ENCODE results near the gene UBE2D1. TPM values are rescaled to one million over a fixed set of nuclear protein-coding genes. Genes with fewer than 3 reads are reported as not detected.

Gene UBE2D1
- 26.6 and 28.7 TPM in 2 replicates for total RNA-seq
- polyA plus RNA-seq, result 19.2 and 22.1 TPM in 2 replicates

DNA sequence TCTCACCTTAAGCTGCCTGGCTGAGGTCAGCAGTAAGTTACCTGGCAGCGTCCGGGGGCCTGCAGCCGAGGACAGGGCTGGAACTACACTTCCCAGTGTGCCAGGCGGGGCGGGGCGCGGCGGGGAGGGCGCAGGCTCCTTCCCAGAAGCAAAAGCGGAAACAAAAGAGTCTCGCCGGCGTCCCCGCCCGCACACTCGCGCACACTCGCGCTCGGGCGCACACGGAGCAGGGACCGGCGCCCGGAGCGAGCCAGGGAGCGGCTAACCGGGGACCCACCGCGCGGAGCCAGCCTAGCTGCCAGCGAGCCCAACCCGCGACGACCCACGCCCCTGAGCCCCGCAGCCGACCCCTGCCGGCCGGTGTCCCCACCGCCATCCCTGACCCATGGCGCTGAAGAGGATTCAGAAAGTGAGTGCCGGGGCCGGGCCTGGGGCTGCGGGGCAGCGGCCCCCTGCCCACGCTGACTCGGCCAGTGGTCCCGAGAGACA is at the start of gene UBE2D1:
UBE2D1 (plus strand) TSS at position 190 of the 489 bp plus-strand sequence; CDS start at position 386, 196 bp downstream.
- TF ChIP-seq EZH2phosphoT487 (IDR thresholded peaks at IDR 0.05; ENCODE audit: low read depth, severe bottlenecking, unreplicated experiment) (no peak), EZH2 (IDR thresholded peaks at IDR 0.05; ENCODE audit: borderline replicate concordance) (no peak)
- TF ChIP-seq, protein P1, sequence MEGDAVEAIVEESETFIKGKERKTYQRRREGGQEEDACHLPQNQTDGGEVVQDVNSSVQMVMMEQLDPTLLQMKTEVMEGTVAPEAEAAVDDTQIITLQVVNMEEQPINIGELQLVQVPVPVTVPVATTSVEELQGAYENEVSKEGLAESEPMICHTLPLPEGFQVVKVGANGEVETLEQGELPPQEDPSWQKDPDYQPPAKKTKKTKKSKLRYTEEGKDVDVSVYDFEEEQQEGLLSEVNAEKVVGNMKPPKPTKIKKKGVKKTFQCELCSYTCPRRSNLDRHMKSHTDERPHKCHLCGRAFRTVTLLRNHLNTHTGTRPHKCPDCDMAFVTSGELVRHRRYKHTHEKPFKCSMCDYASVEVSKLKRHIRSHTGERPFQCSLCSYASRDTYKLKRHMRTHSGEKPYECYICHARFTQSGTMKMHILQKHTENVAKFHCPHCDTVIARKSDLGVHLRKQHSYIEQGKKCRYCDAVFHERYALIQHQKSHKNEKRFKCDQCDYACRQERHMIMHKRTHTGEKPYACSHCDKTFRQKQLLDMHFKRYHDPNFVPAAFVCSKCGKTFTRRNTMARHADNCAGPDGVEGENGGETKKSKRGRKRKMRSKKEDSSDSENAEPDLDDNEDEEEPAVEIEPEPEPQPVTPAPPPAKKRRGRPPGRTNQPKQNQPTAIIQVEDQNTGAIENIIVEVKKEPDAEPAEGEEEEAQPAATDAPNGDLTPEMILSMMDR (IDR thresholded peaks at IDR 0.05; ENCODE audit: poor library complexity), result peak; percentile 8
- no peaks in the 10 kb centered on the region for H3K36me3 ChIP-seq (replicated peaks; ENCODE audit: insufficient read depth, low read depth)
- peak within 1 kb of the TSS; percentile 97 for H3K4me3 ChIP-seq
- WGBS (ENCODE audit: low lambda C conversion rate, missing lambda C conversion rate), result 0% methylated on average over 23 of the region's 49 CpGs
- peak within 1 kb of the TSS; percentile 78 for H3K4me2 ChIP-seq
- peaks cover 47% of the 10 kb centered on the region for H3K79me2 ChIP-seq
- peak; percentile 90 for DNase-seq (ENCODE audit: low spot score)
- no peaks in the 10 kb centered on the region for H3K9me3 ChIP-seq (ENCODE audit: low read depth)
- H3K9me2 ChIP-seq (replicated peaks; ENCODE audit: insufficient read depth), result no peaks in the 10 kb centered on the region
- H2AFZ ChIP-seq, result peak within 1 kb of the TSS; percentile 91
- H3K4me1 ChIP-seq (ENCODE audit: insufficient read depth), result no peaks in the 10 kb centered on the region
- peak within 1 kb of the TSS; percentile 85 for H3K27ac ChIP-seq
- H3K27me3 ChIP-seq, result no peaks in the 10 kb centered on the region
- peaks cover 5% of the 10 kb centered on the region for H4K20me1 ChIP-seq (ENCODE audit: insufficient read depth, poor library complexity, severe bottlenecking)

DNA sequence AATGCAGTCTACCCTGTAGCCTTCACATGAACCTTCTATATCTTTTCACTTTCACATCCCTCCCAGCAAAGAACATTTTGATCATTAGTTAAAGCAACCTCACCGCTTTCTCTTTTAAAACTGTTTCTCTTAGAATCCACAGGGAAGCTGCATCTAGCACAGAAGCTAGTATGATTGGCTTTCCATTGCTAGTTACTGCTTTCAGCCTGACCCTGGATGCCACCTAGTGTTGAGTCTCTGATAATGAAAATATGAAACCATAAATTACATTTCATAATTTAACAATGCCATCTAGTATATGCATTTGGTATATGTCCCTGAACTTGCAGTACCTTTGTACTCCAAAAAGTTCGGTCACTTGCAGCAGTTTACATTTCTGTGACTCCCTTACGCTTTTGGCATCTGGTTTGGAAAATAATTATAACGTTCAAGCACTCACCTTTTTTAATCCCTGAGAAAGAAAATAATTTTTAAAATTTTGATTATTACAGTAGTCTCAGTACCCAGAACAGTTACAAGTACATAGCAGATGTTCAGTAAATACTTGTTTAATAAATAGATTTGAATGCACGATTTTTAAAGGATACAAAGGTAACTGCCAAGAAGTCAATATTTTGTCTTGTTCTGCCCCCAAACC is 43.1 kb upstream of the UBE2D1 start:
- H3K4me2 ChIP-seq, result no peak overlapping the region
- H3K4me3 ChIP-seq, result no peak overlapping the region
- no peaks in the 10 kb centered on the region for H4K20me1 ChIP-seq (ENCODE audit: insufficient read depth, poor library complexity, severe bottlenecking)
- no peaks in the 10 kb centered on the region for H3K79me2 ChIP-seq
- TF ChIP-seq EZH2phosphoT487 (IDR thresholded peaks at IDR 0.05; ENCODE audit: low read depth, severe bottlenecking, unreplicated experiment) (no peak), EZH2 (IDR thresholded peaks at IDR 0.05; ENCODE audit: borderline replicate concordance) (no peak)
- TF ChIP-seq, protein P1 (IDR thresholded peaks at IDR 0.05; ENCODE audit: poor library complexity), result peak; percentile 66
- no peaks in the 10 kb centered on the region for H3K9me3 ChIP-seq (ENCODE audit: low read depth)
- H3K9me2 ChIP-seq (replicated peaks; ENCODE audit: insufficient read depth), result no peaks in the 10 kb centered on the region
- H3K27me3 ChIP-seq, result no peaks in the 10 kb centered on the region
- no peak overlapping the region for H2AFZ ChIP-seq
- 86% methylated on average over 5 of the region's 5 CpGs for WGBS (ENCODE audit: low lambda C conversion rate, missing lambda C conversion rate)
- H3K4me1 ChIP-seq (ENCODE audit: insufficient read depth), result no peaks in the 10 kb centered on the region
- DNase-seq (ENCODE audit: low spot score), result peak; percentile 72
- no peak overlapping the region for H3K27ac ChIP-seq
- no peaks in the 10 kb centered on the region for H3K36me3 ChIP-seq (replicated peaks; ENCODE audit: insufficient read depth, low read depth)

DNA sequence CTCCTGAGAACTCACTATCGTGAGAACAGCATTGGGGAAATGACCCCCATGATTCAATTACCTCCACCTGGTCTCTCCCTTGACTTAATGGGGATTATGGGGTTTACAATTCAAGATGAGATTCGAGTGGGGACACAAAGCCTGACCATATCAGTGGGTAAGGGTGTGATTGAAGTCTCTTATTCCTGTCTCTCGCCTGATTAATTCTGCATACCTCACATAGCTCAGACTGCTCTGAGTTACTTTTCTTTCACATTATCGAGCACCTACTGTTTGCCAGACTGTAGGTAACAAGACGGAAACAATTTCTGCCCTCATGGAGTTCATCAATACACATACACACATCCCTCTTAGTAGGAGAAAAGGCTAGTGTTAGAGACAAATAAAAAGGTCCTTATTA is 40.8 kb upstream of the UBE2D1 start:
- no peaks in the 10 kb centered on the region for H3K9me2 ChIP-seq (replicated peaks; ENCODE audit: insufficient read depth)
- 78% methylated on average over 5 of the region's 5 CpGs for WGBS (ENCODE audit: low lambda C conversion rate, missing lambda C conversion rate)

More for the DNA sequence above, 40.8 kb upstream of the UBE2D1 start:
- no peaks in the 10 kb centered on the region for H3K27me3 ChIP-seq
- H3K4me2 ChIP-seq, result no peak overlapping the region
- no peaks in the 10 kb centered on the region for H3K36me3 ChIP-seq (replicated peaks; ENCODE audit: insufficient read depth, low read depth)
- no peaks in the 10 kb centered on the region for H4K20me1 ChIP-seq (ENCODE audit: insufficient read depth, poor library complexity, severe bottlenecking)
- no peak overlapping the region for H3K27ac ChIP-seq
- no peaks in the 10 kb centered on the region for H3K4me1 ChIP-seq (ENCODE audit: insufficient read depth)
- H3K4me3 ChIP-seq, result no peak overlapping the region
- TF ChIP-seq EZH2 (IDR thresholded peaks at IDR 0.05; ENCODE audit: borderline replicate concordance), result no peak
- TF ChIP-seq, protein P1 (IDR thresholded peaks at IDR 0.05; ENCODE audit: poor library complexity), result no peak
- H3K9me3 ChIP-seq (ENCODE audit: low read depth), result no peaks in the 10 kb centered on the region
- H2AFZ ChIP-seq, result no peak overlapping the region
- no peak for DNase-seq (ENCODE audit: low spot score)
- H3K79me2 ChIP-seq, result no peaks in the 10 kb centered on the region
